ENCODE measurements around the gene ZNF106. TPM values are rescaled to one million over a fixed set of nuclear protein-coding genes. Genes with fewer than 3 reads are reported as not detected.

Gene ZNF106
- total RNA-seq, 2 experiments from 2014 or later: 42.2 to 43.3 TPM

- ChIA-PET POLR2A (interaction anchor here (4.3 kb wide), 1 partner anchor 9 kb away, joined by 23 read pairs; the partner anchor contains the start of gene ZNF106), CTCF (interaction anchor here (1.0 kb wide), 1 partner anchor 9 kb away, joined by 3 read pairs; the partner anchor contains the start of gene ZNF106)
- Mint-ChIP-seq H3K4me3 (no peak overlapping the region), H3K27me3 (ENCODE audit: low read depth) (no peaks in the 10 kb centered on the region), H3K9me3 (ENCODE audit: insufficient read depth) (no peaks in the 10 kb centered on the region), H3K4me1 (ENCODE audit: low read depth) (peaks cover 27% of the 10 kb centered on the region), H3K27ac (no peak overlapping the region), H3K36me3 (ENCODE audit: low read depth) (peaks cover 7% of the 10 kb centered on the region)
- ATAC-seq (no peak), DNase-seq (no peak)
Measured at GRCh38 chr15:42499858-42500609, 9.1 kb upstream of the ZNF106 start.

DNA sequence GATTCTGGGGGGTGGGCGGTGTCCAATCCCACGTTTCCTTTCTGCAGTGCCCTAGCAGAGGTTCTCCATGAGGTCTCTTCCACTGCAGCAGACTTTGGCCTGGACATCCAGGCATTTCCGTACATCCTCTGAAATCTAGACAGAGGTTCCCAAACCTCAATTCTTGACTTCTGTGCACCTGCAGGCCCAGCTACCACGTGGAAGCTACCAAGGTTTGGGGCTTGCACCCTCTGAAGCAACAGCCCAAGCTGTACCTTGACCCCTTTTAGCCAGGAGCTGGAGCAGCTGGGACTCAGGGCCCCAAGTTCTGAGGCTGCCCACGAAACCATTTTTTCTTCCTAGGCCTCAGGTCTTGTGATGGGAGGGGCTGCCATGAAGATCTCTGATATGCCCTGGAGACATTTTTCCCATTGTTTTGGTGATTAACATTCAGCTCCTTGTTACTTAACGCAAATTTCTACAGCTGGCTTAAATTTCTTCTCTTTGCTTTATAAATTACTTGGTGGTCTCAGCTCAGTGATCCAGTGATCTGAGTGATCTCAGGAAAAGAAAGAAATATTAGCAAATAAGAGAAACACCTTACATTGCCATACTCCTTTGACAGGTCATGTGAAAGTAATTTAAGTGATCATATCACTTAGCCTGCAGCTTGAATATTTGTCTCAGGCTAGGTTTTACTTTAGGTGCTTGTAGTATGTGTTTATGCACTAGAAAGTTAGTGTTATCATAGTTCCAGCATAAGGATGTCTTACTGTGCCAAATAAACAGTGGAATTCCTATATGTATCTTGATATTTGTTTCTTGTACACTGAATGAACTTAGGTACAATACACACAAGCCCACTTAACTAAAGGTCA, 7.5 kb upstream of the ZNF106 start:
- no peak for ATAC-seq
- DNase-seq: no peak
- Mint-ChIP-seq H3K4me1 (ENCODE audit: low read depth) (peaks cover 41% of the 10 kb centered on the region), H3K27me3 (ENCODE audit: low read depth) (no peaks in the 10 kb centered on the region), H3K4me3 (no peak overlapping the region), H3K36me3 (ENCODE audit: low read depth) (peaks cover 7% of the 10 kb centered on the region), H3K9me3 (ENCODE audit: insufficient read depth) (no peaks in the 10 kb centered on the region), H3K27ac (no peak overlapping the region)
- ChIA-PET CTCF (interaction anchor here (1.0 kb wide), 1 partner anchor 153 kb away, joined by 3 read pairs; no protein-coding TSS in a partner anchor), POLR2A (interaction anchor here (4.3 kb wide), 1 partner anchor 7 kb away, joined by 23 read pairs; the partner anchor contains the start of gene ZNF106)

DNA sequence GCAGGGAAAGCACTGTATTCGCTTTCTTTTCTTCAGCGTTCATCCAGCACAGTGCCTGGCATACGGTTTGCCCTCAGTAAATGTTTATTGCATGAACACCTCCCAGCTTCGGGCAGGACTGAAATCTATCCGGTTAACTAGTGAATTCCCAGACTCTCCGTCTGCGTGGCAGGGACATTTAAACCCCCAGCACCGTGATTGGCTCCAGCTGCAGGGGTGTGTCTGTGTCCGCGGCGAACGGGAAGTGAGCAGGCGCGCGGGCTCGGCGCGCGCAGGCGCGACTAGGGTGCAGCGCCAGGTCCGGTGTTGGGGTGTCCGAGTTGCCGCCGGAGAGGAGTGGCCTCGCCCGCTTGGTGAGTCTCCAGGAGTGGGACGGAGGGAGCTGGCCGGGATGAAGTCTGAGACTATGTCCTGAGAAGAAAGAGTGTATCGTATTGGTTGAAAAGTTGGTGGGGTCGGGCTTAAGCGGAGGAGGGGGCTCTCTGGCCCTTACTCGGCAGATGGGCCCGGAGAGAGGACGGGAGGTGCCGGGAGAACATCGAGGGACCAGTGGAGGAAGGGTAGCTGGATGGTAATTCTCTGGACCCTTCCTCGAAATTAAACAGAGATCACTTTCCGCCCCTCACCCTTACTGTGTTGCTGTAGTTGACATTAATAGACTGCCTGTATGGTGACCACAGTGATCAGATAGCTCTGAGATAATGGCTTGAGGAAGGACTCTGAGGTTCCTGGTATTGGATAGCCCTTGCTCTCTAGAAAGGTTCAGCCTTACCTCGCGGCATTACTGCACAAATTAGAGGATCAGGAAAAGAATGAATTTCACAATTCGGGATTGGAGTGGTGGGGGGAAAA, 4.6 kb upstream of the ZNF106 start, which contains the start of gene SNAP23:
Gene SNAP23, plus strand, starts transcription at position 274 of the 852 bp plus-strand sequence. CDS start 16,213 bp downstream, outside the sequence.
- H3K36me3 Mint-ChIP-seq (ENCODE audit: low read depth): peaks cover 7% of the 10 kb centered on the region
- H3K9me3 Mint-ChIP-seq (ENCODE audit: insufficient read depth): no peaks in the 10 kb centered on the region
- H3K4me1 Mint-ChIP-seq (ENCODE audit: low read depth): peaks cover 48% of the 10 kb centered on the region
- ChIA-PET POLR2A (interaction anchor here (0.6 to 1.4 kb wide), 5 partner anchors 54 to 893 kb away, joined by 3 read pairs; no protein-coding TSS in a partner anchor), CTCF (interaction anchor here (1.6 to 1.7 kb wide), 2 partner anchors 86 to 154 kb away, joined by 5 read pairs; no protein-coding TSS in a partner anchor)
- peak; percentile 86 for DNase-seq
- peak within 1 kb of the TSS; percentile 96 for H3K4me3 Mint-ChIP-seq
- no peaks in the 10 kb centered on the region for H3K27me3 Mint-ChIP-seq (ENCODE audit: low read depth)
- ATAC-seq: peak; percentile 96
- H3K27ac Mint-ChIP-seq: peak within 1 kb of the TSS; percentile 91

DNA sequence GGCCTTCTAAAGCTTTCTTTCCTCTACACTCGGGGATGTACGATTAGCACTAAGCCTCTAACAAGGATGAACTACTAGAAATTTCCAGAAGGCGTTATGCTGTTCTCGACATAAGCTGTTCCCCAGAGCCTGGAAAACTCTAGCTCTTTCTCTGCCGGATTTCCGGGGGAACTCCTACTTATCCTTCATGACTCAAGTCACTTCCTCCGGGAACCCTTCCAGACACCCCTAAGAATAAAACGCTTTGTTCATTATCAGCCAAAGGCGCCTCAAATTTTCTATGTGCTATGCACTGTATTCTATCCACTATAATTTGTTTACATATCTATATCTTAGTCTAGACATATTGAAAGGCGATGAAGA, 4.0 kb upstream of the ZNF106 start:
- H3K9me3 Mint-ChIP-seq (ENCODE audit: insufficient read depth): no peaks in the 10 kb centered on the region
- peak overlapping the region; percentile 96 for H3K4me3 Mint-ChIP-seq
- peaks cover 48% of the 10 kb centered on the region for H3K4me1 Mint-ChIP-seq (ENCODE audit: low read depth)
- peak overlapping the region; percentile 91 for H3K27ac Mint-ChIP-seq
- H3K27me3 Mint-ChIP-seq (ENCODE audit: low read depth): no peaks in the 10 kb centered on the region
- ChIA-PET POLR2A (interaction anchor here (0.9 kb wide), 1 partner anchor 86 kb away, joined by 3 read pairs; no protein-coding TSS in a partner anchor), CTCF (interaction anchor here (1.6 to 1.7 kb wide), 2 partner anchors 86 to 155 kb away, joined by 5 read pairs; no protein-coding TSS in a partner anchor)
- peak; percentile 46 for DNase-seq
- ATAC-seq: no peak
- H3K36me3 Mint-ChIP-seq (ENCODE audit: low read depth): peaks cover 10% of the 10 kb centered on the region

GRCh38 chr15:42493679-42494078, 2.7 kb upstream of the ZNF106 start:
- H3K27ac Mint-ChIP-seq: peak overlapping the region; percentile 2
- peaks cover 8% of the 10 kb centered on the region for H3K36me3 Mint-ChIP-seq (ENCODE audit: low read depth)
- no peaks in the 10 kb centered on the region for H3K27me3 Mint-ChIP-seq (ENCODE audit: low read depth)
- no peak for ATAC-seq
- ChIA-PET CTCF (no interaction called here), POLR2A (no interaction called here)
- peaks cover 51% of the 10 kb centered on the region for H3K4me1 Mint-ChIP-seq (ENCODE audit: low read depth)
- H3K4me3 Mint-ChIP-seq: no peak overlapping the region
- no peaks in the 10 kb centered on the region for H3K9me3 Mint-ChIP-seq (ENCODE audit: insufficient read depth)
- DNase-seq: no peak

GRCh38 chr15:42491539-42492225, 741 bp upstream of the ZNF106 start:
- H3K4me1 Mint-ChIP-seq (ENCODE audit: low read depth): peaks cover 49% of the 10 kb centered on the region
- DNase-seq (no peak), ATAC-seq (no peak)
- H3K27me3 Mint-ChIP-seq (ENCODE audit: low read depth): no peaks in the 10 kb centered on the region
- H3K36me3 Mint-ChIP-seq (ENCODE audit: low read depth): peaks cover 11% of the 10 kb centered on the region
- H3K9me3 Mint-ChIP-seq (ENCODE audit: insufficient read depth): no peaks in the 10 kb centered on the region
- peak overlapping the region; percentile 97 for H3K27ac Mint-ChIP-seq
- CTCF ChIA-PET: interaction anchor here (0.9 to 2.2 kb wide), 4 partner anchors 8 to 90 kb away, joined by 3 to 8 read pairs (median 3); partner anchors contain the start of genes HAUS2 and LRRC57
- peak overlapping the region; percentile 91 for H3K4me3 Mint-ChIP-seq
- POLR2A ChIA-PET: interaction anchor here (0.6 to 1.6 kb wide), 17 partner anchors 9 to 961 kb away, joined by 3 to 23 read pairs (median 4); partner anchors contain the start of genes HAUS2 and LRRC57

DNA sequence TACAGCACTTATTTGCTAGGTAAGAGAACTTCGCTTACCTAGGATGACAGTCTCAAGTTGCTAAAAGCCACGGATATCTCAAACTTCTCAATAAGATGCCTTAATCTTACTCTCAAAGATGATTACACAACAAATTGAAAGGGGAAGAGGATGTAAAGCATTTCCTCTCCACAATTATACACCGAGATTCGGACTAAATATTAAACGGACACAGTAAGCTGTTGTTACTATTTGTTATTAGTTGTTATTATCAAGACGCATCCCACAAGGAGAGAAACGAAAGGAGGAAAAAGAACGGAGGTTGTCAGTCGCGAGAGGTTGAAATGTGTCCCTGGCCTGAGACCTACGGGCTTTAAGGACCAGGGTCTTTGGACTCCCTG, 660 bp downstream of the ZNF106 start:
- Mint-ChIP-seq H3K4me3 (peak overlapping the region; percentile 91), H3K27me3 (ENCODE audit: low read depth) (no peaks in the 10 kb centered on the region), H3K36me3 (ENCODE audit: low read depth) (peaks cover 8% of the 10 kb centered on the region), H3K27ac (peak overlapping the region; percentile 97), H3K9me3 (ENCODE audit: insufficient read depth) (no peaks in the 10 kb centered on the region), H3K4me1 (ENCODE audit: low read depth) (peaks cover 36% of the 10 kb centered on the region)
- DNase-seq: no peak
- ATAC-seq: no peak
- CTCF ChIA-PET: interaction anchor here (1.7 to 2.2 kb wide), 2 partner anchors 18 to 57 kb away, joined by 3 to 8 read pairs; partner anchors contain the start of genes HAUS2 and LRRC57
- POLR2A ChIA-PET: interaction anchor here (0.6 to 1.6 kb wide), 19 partner anchors 8 to 216 kb away, joined by 3 to 23 read pairs (median 4); partner anchors contain the start of genes HAUS2, LRRC57 and STARD9

GRCh38 chr15:42483677-42484076, 7.3 kb downstream of the ZNF106 start:
- Mint-ChIP-seq H3K4me3 (no peak overlapping the region), H3K27me3 (ENCODE audit: low read depth) (no peaks in the 10 kb centered on the region), H3K9me3 (ENCODE audit: insufficient read depth) (no peaks in the 10 kb centered on the region), H3K27ac (no peak overlapping the region), H3K36me3 (ENCODE audit: low read depth) (peaks cover 17% of the 10 kb centered on the region), H3K4me1 (ENCODE audit: low read depth) (peaks cover 9% of the 10 kb centered on the region)
- DNase-seq (no peak), ATAC-seq (no peak)
- POLR2A ChIA-PET: interaction anchor here (0.6 kb wide), 1 partner anchor 182 kb away, joined by 3 read pairs; no protein-coding TSS in a partner anchor
- CTCF ChIA-PET: interaction anchor here (1.4 kb wide), 1 partner anchor 12 kb away, joined by 4 read pairs; no protein-coding TSS in a partner anchor

- CTCF ChIA-PET: interaction anchor here (1.4 kb wide), 1 partner anchor 11 kb away, joined by 4 read pairs; no protein-coding TSS in a partner anchor
- ATAC-seq (no peak), DNase-seq (no peak)
- H3K9me3 Mint-ChIP-seq (ENCODE audit: insufficient read depth): no peaks in the 10 kb centered on the region
- H3K36me3 Mint-ChIP-seq (ENCODE audit: low read depth): peaks cover 14% of the 10 kb centered on the region
- no peak overlapping the region for H3K4me3 Mint-ChIP-seq
- H3K4me1 Mint-ChIP-seq (ENCODE audit: low read depth): peaks cover 2% of the 10 kb centered on the region
- POLR2A ChIA-PET: interaction anchor here (0.9 kb wide), 1 partner anchor 8 kb away, joined by 4 read pairs; the partner anchor contains the start of gene ZNF106
- H3K27me3 Mint-ChIP-seq (ENCODE audit: low read depth): no peaks in the 10 kb centered on the region
- H3K27ac Mint-ChIP-seq: no peak overlapping the region
Measured at GRCh38 chr15:42482701-42483100, 8.2 kb downstream of the ZNF106 start.

- CTCF ChIA-PET: no interaction called here
Measured at GRCh38 chr15:42474827-42475226, 16.1 kb downstream of the ZNF106 start.

More at GRCh38 chr15:42474827-42475226, 16.1 kb downstream of the ZNF106 start:
- DNase-seq: no peak
- H3K9me3 Mint-ChIP-seq (ENCODE audit: insufficient read depth): no peaks in the 10 kb centered on the region
- H3K4me3 Mint-ChIP-seq: no peak overlapping the region
- no peak for ATAC-seq
- H3K27me3 Mint-ChIP-seq (ENCODE audit: low read depth): no peaks in the 10 kb centered on the region
- H3K27ac Mint-ChIP-seq: no peak overlapping the region
- POLR2A ChIA-PET: no interaction called here
- H3K4me1 Mint-ChIP-seq (ENCODE audit: low read depth): no peaks in the 10 kb centered on the region
- peaks cover 14% of the 10 kb centered on the region for H3K36me3 Mint-ChIP-seq (ENCODE audit: low read depth)
